Mammary epithelial cell (primary cell): Measurements from ENCODE around the gene IL6ST.

Experiments used
- EZH2 ChIP-seq: IDR thresholded peaks from 2 replicates; pipeline ENCODE4 v1.6.1; 2012; ENCODE audit warnings: low read length, inconsistent platforms, borderline replicate concordance
- TF ChIP-seq, protein P1 (sequence below), 2 donors: IDR thresholded peaks in 1 of 2; conservative IDR thresholded peaks in 1 of 2; 2 replicates each; pipeline ENCODE4 v1.5.1; 2011 to 2012; ENCODE audit warnings: inconsistent platforms in 2 of 2, low read length in 2 of 2, mild to moderate bottlenecking in 2 of 2, control low read depth in 1 of 2, low read depth in 1 of 2; ENCODE audit not compliant: insufficient read depth in 1 of 2; ENCODE audit errors: extremely low read depth in 1 of 2

DNA sequence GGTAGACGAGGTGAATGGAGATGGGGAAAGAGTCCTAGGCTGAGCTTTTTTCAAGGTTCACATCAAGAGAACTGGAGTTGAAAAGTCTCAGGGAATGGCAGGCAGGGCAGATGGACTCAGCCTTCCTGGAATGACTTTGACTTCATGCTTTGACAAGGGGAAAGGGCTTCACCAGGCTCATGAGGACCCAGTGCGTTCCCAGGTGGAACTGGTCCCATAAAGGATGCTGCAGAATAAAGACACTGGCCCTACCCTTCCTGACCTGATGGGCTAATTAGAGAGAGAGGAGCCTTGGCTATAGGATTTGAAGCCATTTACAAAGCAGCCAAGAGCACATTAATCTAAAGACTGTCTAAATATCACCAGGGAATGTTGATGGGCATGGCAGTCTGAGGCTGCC lies 79.8 kb downstream of the IL6ST start:
- TF ChIP-seq, protein P1, sequence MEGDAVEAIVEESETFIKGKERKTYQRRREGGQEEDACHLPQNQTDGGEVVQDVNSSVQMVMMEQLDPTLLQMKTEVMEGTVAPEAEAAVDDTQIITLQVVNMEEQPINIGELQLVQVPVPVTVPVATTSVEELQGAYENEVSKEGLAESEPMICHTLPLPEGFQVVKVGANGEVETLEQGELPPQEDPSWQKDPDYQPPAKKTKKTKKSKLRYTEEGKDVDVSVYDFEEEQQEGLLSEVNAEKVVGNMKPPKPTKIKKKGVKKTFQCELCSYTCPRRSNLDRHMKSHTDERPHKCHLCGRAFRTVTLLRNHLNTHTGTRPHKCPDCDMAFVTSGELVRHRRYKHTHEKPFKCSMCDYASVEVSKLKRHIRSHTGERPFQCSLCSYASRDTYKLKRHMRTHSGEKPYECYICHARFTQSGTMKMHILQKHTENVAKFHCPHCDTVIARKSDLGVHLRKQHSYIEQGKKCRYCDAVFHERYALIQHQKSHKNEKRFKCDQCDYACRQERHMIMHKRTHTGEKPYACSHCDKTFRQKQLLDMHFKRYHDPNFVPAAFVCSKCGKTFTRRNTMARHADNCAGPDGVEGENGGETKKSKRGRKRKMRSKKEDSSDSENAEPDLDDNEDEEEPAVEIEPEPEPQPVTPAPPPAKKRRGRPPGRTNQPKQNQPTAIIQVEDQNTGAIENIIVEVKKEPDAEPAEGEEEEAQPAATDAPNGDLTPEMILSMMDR (conservative IDR thresholded peaks at IDR 0.05 in 1 of 2, IDR thresholded peaks at IDR 0.05 in 1 of 2; ENCODE audit: extremely low read depth in 1 of 2, insufficient read depth in 1 of 2, low read depth in 1 of 2, low read length in 2 of 2): no peak
- no peak for TF ChIP-seq EZH2
